GM19240 (cell line): Measurements from ENCODE around the gene SREBF2.

Experiments
- DNase-seq: peaks from one replicate; pipeline ENCODE4 v3.0.0; 2011; ENCODE audit warnings: low spot score; ENCODE audit not compliant: insufficient read length

Gene SREBF2

DNA sequence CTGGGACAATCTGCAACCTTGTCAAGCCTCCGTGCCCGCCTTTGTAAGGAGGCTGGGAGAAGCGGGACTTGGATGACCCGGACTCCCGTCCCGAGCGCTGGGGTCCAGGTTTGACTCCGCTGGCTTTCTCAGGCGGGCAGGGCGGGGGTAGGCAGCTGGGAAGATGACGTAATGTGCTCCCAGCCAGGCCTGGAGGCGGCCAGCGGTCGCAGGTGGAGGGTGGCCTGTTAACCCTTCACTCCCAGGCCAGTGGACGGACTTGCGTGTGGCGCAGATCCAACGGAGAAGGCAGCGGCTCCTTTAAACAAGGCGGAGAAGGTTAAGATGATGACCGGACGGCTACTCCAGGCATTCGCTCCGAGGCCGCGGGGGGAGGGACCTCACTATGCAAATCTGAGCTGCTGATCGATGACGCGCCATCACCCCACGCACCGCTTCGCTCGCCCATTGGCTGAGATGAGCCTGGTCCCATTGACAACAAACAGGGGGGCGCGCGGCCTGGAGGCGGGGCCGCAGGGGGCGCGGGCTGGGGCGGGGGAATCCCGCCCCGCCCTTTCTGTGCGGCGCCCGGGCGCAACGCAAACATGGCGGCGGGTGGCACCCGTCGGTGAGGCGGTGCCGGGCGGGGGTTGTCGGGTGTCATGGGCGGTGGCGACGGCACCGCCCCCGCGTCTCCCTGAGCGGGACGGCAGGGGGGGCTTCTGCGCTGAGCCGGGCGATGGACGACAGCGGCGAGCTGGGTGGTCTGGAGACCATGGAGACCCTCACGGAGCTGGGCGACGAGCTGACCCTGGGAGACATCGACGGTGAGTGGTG lies at the start of gene SREBF2:
TSS of gene SREBF2 (plus strand) at position 553 of the 816 bp plus-strand sequence. CDS start at position 719, 166 bp downstream.
- DNase-seq, result peak; percentile 94

- DNase-seq, result no peak
Measured at GRCh38 chr22:41787331-41787730, 45.6 kb upstream of the SREBF2 start.

- no peak for DNase-seq
Measured at GRCh38 chr22:41793871-41794270, 39.0 kb upstream of the SREBF2 start.

- no peak for DNase-seq
Measured at GRCh38 chr22:41798736-41799135, 34.2 kb upstream of the SREBF2 start.

DNA sequence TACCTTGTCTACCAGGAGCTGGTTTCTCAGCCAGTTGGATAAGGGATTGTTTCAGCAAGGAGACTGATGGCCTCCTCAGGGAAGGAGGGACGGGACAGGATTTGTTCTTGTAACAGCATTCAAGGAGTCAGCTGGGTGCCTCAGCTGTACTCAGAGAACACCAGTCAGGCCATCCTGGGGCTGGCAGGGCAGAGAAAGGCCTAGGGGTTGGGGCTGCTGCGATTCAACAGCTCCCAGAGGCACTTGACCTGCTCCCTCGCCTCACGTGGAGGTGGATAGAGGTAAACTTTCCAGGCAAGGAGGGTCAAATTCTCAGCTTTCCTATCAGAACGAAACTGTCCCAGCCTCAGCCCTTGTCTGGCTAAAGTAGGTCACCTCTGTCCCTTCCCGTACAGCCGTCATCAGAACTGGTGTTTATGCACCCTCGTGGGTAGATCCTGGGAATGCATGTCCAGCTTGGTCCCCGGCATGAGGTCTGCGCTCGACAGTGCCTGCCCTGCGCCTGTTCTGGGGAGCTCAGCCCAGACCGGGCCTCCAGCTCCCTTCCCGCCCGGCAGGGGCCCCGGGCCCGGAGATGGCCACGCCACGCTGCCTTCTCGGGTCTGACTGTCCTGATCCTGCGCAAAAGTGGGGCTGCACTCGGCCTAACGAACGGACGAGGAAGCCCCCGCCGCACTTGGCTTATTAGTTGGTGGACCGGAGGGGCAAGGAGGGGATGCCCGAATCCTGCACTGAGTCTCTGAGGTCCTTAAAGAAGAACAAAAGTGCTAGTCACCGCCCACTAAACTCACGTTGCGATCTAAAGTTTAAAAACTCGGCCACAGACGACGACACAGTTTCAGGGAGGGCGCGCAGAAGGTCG lies 33.2 kb upstream of the SREBF2 start:
- peak; percentile 43 for DNase-seq

- peak; percentile 93 for DNase-seq
Measured at GRCh38 chr22:41800348-41801146, 32.4 kb upstream of the SREBF2 start, which contains the start of gene CCDC134. Gene CCDC134, plus strand, starts transcription at chr22:41800679. Its CDS starts 8,212 bp downstream, at chr22:41808891.

DNA sequence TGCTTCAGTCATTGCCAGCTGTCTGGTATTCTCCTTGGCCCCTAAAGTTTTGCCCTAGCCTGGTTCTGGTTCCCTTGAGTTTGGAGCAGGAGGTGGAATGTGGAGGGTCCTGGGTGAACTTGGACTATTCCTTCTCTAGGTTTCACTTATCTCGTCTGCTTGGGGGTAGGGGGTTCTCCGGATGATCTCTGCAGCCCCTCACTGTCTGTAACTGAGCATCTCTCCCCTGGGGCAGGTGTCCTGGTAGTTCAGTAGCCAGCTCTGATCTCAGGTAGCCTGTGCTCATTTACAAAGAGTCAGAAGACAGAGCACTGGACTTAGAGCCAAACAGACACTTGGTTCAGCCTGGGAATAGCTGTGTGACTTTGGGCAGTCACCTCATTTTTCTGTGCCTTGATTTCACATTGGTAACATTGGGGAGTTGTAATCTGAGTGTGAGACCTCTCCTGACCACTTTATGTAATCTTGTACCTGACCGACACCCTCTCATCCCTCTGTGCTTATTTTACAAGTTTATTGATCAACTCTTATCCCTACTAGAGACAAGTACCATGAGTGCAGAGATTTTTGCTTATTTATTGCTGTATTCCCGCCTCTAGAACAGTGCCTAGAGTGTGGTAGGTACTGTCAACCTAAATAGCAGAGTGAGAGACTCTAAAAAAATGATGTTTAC lies 31.6 kb upstream of the SREBF2 start:
- DNase-seq, result no peak

DNA sequence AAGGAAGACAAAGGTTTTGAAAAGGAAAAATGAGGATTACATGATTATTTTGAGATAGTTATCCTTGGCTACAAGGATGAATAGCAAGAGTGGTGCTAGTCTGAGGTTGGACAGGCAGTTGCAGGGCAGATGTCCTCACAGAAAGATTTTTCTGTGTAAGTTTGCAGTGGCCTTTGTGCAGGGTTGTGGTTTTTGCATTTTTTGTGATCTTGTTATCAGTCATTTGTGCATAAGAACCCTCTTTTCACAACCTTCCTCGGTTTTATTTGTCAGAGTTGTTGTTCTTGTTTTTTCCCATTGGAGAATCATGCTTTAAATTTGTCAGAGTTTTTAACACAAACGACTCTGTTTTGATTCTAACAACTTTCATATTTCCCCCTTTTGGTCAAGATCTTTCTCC lies 31.0 kb upstream of the SREBF2 start:
- DNase-seq, result no peak

- DNase-seq, result no peak
Measured at GRCh38 chr22:41805639-41806038, 27.3 kb upstream of the SREBF2 start.

- no peak for DNase-seq
Measured at GRCh38 chr22:41808400-41808799, 24.5 kb upstream of the SREBF2 start.

DNA sequence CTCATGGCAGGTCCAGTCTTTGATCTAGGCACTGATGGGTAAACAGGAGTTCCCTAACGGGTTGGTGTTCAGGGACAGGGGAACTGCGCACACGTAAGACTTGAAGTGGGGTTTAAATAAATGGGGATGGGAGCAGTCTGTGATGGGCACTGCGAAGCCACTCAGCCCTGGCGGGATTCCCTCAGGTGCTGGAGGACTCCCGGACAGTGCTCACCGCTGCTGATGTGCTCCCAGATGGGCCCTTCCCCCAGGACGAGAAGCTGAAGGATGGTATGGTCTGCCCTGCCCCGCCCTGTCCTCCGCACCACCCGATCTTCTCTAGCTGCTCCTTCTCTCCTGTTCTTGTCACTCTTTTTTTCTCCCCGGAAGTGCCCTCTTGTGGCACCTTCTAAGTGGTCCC lies 22.9 kb upstream of the SREBF2 start:
- no peak for DNase-seq

- no peak for DNase-seq
Measured at GRCh38 chr22:41812805-41813545, 19.9 kb upstream of the SREBF2 start.

- DNase-seq, result no peak
Measured at GRCh38 chr22:41813726-41814410, 19.0 kb upstream of the SREBF2 start.

DNA sequence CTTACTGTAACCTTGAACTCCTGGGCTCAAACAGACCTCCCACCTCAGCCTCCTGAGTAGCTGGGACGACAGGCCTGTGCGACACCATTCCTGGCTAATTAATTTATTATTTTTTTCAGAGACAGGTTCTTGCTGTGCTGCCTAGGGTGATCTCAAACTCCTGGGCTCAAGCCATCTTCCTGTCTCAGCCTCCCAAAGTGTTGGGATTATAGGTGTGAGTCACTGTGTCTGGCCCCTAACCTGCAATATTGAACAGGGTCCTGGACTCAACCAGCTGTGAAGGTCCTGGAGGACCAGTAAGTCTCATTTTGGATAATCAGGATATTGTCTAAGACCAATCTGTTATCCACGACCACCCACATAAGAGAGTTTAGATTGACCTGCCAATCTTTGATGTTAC lies 17.2 kb upstream of the SREBF2 start:
- no peak for DNase-seq

GRCh38 chr22:41816241-41816640 lies 16.7 kb upstream of the SREBF2 start:
- DNase-seq, result no peak

DNA sequence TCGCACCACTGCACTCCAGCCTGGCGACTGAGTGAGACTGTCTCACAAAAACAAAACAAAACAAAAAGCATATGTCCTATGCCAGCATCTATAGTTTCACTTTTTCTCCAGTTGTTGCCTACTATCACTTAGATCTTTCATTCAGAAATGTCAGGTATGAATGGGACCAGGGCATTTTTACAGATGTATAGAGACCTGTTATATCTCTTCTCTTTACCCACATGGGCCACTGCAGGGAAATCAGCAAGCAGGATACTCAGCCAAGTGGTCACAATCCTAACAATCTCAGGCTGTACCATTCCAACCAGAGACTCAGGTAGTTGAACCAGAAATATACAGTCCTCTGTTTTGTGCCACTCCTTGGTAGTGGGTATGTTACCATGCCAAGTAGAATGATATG lies 16.0 kb upstream of the SREBF2 start:
- DNase-seq, result no peak

DNA sequence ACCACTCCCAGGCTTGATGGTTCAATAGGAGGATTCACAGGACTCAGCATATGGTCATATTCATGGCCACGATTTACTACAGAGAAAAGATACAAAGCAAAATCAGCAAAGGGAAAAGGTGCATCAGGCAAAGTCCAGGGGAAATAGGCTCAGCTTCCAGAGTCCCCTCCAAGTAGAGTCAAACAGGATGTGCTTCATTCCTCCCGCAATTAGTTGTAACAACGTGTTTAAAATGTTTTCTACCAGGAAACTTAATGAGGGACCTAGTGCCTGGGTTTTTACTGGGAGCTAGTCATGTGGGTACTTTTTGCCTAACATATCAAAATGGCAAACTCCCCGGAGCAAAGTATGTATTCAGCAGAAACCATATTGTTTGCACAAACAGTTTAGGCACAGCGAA lies 14.9 kb upstream of the SREBF2 start:
- DNase-seq, result no peak

- DNase-seq, result no peak
Measured at GRCh38 chr22:41818596-41818995, 14.3 kb upstream of the SREBF2 start.

DNA sequence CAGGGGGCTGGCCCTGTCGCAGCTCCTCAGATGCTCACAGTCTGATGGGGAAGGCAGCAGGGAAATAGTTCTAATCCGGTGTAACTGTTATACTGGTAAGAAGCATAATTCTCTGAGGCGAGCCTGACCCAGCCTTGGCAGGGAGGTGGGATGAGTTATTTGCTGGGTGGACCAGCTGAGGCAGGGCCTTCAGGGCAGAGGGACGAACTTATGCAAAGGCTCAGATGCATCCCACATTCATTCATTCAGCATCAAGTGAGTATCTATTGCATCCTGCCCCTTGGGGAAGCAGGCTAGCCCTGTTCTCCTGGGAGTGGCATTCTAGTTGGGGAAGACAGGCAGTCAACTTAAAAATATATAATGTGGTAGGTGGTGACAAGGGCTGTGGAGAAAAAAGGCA lies 13.6 kb upstream of the SREBF2 start:
- no peak for DNase-seq

DNA sequence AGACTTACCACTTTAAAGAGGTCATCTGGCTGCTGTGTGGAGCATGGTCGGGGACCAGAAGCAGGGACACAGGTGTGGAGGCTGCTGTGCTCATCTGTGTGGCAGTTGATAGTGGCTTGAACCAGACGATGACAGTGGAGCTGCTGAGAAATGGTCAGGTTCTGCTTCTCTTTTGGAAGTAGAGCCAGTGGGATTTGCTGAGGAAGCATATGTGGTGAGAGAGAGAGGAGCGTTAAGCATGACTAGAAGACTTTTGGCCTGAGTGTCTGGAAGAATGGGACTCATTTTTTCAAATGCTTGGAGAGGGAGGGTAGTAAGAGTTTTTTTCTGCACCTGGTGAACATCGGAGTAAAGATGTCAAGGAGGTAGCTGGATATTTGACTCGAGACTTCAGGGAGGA lies 12.5 kb upstream of the SREBF2 start:
- DNase-seq, result no peak
